ENCODE measurements around the gene IMPA2.
"Not testable (repeated sequence)": the region's sequence is repeated elsewhere in the genome, so short reads cannot be mapped to it uniquely, and the experiment has no call there.

Gene IMPA2

DNA sequence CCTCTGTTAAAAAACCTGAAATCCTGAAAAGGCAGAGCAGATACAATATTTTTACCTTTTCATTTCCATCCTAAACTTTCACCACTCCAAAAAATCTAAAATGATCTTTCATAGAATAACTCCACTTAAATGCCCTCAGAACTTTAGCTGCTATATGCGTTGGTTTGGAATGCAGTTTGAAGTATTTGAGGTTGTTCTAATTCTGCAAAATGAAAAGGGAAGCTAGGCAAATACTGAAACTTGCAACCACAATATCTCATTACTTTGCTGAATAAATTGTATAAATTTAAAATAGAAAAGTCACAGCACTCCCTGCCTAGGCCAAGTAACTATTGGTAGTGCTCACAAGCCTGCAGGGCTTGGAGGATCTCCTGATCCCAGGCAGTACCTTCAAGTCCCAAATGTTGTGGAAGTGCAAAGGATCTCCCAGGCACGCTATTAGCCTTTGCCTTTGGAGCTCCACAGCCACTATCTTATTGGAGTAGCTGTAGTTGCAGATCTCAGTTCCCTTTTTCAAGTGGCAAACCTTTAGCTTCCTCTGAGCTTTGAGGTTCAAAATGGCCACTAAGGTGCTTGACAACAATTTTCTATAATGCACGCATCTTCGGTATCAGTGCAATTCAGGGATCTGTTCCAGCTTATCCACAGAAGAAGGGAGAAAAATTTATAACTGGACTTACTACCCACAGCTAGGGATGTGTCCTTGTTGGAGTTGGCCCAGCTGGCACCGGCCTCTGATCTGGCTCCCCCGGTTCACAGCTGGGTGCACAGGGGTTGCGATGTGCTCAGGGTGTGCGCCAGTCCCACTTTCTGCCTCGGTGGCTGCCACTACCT, 68.9 kb downstream of the IMPA2 start:
- no peak for DNase-seq (ENCODE audit: low read depth)

DNA sequence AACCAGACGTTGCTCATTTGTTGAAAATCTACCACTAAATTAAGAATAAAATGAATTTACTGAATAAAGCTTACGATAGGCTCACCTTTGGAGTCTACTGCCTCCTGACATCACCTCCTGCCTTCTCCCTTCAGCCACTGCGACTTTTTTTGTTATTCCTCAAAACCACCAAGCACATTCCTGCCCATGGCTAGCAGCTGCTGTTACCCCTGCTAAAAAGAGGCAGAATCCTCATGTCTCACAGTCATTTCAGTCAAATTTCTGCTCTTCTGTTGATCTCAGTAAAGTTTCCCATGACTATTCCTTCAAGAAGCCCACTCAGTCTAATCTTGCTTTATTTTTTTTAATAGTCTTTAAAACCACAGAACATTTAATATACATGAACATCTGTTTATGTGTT, 71.6 kb downstream of the IMPA2 start:
- DNase-seq (ENCODE audit: low read depth) = no peak

- no peak for DNase-seq (ENCODE audit: low read depth)
Measured at GRCh38 chr18:12053289-12053688, 72.0 kb downstream of the IMPA2 start.

DNA sequence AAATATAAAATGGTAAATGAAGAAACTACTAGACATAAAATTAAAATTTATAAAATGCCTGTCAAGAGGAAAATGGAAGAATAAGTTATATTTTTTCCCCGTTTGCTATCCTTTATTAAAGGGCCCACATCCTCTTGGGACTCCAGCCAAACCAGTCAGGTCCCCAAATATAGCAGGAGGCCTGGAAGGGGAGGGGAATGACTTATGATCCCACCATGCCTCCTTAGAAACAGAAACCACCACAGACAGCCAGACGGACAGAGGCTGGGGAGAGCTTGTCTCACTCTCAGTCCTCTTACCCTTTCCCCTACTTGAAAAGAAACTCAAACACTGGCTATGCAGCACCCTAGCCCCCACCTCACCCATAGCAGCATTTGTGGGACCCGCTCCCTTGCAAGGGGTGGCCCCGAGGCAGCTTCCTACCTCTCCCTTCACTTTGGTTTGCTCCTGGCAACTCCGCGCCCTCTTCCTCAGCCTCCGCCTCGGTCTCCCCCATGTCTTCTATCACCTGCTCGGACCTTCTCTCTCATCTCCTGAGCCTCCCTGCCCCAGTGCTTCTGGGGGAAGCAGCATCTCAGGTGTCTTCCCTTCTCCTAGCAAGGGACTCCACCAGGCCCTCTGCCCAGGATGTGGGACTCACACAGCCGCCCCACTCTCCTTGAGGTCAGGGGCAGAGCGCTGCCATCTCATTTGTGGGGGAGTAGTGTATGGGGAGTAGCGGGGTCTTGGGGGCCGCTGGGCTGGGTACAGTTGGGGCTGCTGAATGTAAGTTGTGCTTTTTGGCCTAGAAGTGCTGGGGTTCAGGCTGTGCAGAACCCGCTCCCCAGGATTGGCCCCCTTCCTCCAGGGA, 75.0 kb downstream of the IMPA2 start:
- DNase-seq (ENCODE audit: low read depth) = no peak

GRCh38 chr18:12056884-12057402, 75.6 kb downstream of the IMPA2 start:
- DNase-seq (ENCODE audit: low read depth) = no peak

- DNase-seq (ENCODE audit: low read depth) = no peak
Measured at GRCh38 chr18:12057419-12058039, 76.2 kb downstream of the IMPA2 start.

DNA sequence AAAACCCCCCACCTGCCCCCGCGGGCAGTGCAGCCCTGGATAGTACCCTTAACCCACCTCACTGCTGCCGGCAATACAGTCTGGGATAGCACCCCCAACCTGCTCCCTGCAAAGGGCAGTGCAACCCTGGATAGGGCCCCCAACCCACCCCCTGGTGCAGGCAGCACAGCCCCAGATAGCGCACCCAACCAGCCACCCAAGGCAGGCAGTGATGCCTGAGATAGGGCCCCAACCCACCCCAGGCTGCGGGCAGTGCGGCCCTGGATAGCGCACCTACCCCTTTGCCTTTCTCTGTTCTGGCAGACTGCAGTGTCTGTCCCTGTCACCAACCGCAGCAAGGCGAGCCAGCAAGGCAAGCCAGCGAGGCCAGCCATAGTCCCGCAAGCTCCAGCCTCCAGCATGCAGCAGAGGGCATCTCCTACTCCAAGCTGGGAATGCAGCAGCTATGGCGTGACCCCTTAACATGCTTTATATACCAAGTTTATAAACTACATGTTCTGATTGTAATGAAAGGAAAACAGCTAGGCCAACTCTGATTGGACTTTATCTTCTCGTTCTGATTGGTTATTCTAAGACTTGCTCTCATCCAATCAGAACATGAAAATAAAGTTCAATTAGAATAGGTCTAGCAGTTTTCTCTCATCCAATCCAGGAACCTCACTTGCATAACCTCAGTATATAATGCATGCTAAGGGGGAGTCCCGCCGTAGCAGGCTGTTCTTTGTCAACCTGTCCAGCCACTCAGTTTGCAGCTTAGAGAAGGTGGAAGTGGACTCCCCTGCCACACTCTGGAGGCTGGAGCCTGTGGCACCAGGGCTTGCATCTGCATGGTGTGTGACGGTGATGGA, 78.3 kb downstream of the IMPA2 start:
- DNase-seq (ENCODE audit: low read depth) = no peak

DNA sequence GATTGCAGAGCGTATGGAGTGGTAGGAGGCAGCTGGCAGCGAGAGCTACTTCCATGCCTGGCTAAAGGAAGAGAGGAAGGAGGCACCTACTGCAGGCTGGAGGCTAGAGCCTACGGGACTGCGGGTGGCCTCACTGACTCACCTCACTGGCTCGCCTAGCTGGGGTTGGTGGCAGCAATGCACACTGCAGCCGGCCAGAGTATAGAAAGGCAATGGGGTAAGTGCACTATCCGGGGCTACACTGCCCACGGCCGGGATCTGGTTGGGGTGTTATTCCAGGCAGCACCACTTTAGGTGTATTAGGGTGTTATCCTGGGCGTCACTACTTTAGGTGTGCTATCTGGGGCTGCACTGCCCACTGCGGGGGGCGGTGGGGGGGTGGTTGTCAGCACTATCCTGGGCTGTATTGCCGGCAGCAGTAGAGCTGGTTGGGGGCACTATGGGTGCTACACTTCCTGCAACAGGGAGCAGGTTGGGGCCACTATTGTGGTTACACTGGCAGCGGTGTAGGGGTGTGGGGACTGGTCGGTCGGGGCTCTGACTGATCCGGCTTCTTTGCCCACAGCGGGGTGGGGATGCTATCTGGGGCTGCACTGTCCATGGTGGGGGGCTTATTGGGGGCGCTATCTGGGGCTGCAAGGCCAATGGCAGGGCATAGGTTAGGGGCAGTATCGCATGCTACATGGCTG, 79.0 kb downstream of the IMPA2 start:
- no peak for DNase-seq (ENCODE audit: low read depth)

DNA sequence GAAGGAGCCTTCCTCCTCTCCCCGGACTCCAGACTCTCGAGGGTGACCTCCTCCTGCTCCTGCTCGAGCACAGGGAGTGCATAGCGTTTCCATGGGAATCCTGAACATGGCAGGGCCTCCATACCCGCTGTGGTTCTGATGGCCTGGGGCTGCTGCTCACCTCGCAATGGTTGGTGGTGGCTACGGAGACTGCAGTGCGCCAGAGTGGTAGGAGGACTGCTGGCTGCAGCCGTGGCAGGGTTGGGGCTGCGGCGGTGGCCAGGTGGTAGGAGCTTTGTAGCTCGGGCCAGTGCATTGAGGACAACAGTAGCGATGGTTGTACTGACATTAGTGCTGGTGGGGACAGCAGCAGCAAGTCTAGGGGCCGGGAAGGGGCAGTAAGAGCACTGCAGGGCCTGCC, 80.4 kb downstream of the IMPA2 start:
- no peak for DNase-seq (ENCODE audit: low read depth)

DNA sequence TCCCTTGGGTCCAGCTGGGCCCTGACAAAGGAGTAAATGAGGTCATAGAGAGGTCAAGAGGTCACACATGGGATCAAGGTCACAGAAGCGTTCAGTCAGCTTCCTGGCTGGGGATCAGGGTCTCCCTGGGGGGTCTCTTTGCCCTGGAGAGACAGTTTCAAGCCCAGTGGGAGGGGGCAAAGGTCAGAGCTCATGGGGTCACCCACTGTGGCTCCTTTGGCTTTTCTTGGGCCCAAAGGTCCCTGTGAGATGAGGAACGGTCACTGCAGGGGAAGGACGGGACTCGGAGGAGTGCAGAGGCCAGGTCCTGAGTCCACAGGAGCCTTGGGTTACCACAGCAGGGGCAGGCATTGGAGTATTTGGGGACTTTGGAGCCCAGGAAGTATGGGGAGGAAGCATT, 81.7 kb downstream of the IMPA2 start:
- DNase-seq (ENCODE audit: low read depth) = no peak

- DNase-seq (ENCODE audit: low read depth) = no peak
Measured at GRCh38 chr18:12064086-12064763, 82.9 kb downstream of the IMPA2 start.

DNA sequence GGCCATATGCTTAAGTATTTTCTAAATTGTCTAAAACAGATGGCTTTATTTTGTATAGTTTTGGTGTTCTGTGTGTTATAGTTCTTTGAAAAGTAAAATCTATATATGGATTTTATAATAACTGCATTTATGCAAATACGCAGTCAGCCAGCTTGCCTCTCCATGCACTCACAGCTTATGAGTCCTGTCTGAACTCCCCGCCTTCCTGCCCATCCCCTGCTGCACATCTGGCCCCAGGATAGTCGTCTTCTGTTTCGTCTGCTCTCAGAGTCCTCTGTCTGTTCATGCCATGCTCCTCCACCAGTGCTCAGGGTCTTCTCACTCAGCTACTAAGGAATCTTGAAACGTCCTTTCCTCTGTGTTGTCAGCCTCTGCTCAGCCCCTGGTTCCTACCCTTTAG, 84.1 kb downstream of the IMPA2 start:
- DNase-seq (ENCODE audit: low read depth) = no peak

- DNase-seq (ENCODE audit: low read depth) = no peak
Measured at GRCh38 chr18:12066910-12067511, 85.7 kb downstream of the IMPA2 start.

- no peak for DNase-seq (ENCODE audit: low read depth)
Measured at GRCh38 chr18:12067671-12068070, 86.4 kb downstream of the IMPA2 start.

DNA sequence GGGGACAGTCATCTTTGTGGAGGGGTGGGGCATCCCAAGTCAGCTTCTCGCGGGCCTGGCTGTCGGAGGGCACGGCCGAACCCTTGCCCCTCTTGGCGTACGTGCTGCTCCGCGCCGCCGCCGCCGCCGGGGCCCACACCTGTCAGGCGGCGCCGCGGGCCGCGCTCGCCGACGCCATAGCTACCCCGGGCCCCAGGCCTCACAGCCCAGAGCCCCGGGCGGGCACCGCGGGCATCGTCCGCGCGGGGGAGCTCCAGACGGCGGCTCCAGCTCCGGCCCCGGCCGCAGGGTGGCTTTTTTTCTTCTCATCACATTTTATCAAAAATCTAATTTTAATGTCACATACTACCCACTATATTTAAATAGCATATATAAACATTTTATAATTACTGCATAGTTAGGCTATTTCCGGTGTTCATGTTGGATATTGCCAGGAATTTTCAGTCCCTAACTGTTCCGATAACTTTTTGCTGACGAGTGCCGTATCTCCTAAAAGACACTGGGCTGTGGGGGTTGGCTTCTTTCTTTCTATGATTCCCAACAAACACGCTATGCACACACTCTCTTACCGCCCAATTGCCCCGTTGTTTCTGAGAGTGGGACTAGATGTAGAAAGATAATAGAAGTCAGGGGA, 87.1 kb downstream of the IMPA2 start:
- not testable (repeated sequence) for DNase-seq (ENCODE audit: low read depth)

GRCh38 chr18:12068950-12069320, 87.6 kb downstream of the IMPA2 start:
- DNase-seq (ENCODE audit: low read depth) = no peak

GRCh38 chr18:12071066-12071465, 89.8 kb downstream of the IMPA2 start:
- DNase-seq (ENCODE audit: low read depth) = not testable (repeated sequence)

DNA sequence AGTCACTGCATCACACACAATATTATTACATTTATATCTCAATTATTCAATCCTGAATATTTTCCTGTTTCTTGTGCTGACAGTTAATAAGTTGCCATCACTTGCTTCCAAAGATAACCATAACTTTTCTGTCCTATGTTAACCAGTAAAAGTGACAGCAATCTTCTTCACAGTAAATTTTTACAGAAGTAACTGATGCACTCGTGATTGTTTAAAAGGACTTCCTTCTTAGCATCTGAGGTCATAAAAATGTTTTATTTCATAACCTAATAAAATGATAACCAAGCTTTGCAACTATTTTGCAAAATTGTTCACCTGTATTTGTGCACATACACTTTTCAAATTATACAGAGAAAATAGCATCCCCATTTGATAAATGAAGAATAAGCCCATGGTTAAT, 91.7 kb downstream of the IMPA2 start:
- DNase-seq (ENCODE audit: low read depth) = no peak

- no peak for DNase-seq (ENCODE audit: low read depth)
Measured at GRCh38 chr18:12074736-12075135, 93.4 kb downstream of the IMPA2 start.
